TTC549 (cell line): Measurements from ENCODE around the gene FLII.

Experiments
- FAIRE-seq: peaks from 2 replicates; lab custom pipeline; 2012; peaks lifted over from hg19 to GRCh38; lab: Jason Lieb, UNC

Gene FLII

DNA sequence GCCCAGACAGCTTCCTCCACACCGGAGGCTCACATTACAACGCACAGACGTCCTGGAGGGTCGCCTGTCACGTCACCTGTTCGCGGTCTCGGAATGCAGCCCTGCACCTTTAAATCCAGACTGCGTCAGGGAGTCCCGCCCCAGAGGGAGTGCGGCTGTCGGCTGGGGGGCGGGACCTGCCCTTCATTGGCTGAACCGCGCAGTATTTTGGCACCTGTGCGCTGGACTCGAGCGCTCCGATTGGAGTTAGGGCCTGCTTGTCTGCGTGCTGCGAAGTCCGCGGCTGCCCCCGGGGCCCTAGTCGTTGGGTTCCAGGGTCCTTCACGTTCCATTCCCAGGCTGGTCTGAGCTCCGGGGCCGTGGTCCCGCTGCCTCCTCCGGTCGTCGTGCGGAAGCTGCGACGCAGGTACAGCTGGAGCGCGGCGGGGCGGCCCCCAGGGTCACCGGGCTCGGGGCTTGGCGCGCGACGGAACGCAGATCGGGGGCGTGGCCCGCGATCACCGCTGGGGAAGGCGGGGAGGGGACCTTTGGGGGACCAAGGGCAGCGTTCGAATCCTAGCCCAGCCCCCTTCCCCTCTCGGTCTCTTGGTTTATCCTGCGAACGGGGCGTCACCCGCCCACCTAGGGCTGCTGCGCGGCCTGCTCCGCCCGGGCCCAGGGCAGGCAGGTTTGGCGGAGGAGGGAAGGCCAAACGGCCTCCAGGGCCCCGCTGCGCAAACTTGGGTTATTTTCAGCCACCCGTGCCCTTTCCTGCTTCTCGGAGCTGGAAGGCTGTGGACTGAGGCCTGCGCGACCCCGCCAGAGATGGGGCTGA is 2.0 kb upstream of the FLII start, which contains the start of gene MIEF2:
TSS of gene MIEF2 (plus strand) at position 331 of the 814 bp plus-strand sequence. CDS start 2,059 bp downstream, outside the sequence.
- FAIRE-seq: peak; percentile 59

DNA sequence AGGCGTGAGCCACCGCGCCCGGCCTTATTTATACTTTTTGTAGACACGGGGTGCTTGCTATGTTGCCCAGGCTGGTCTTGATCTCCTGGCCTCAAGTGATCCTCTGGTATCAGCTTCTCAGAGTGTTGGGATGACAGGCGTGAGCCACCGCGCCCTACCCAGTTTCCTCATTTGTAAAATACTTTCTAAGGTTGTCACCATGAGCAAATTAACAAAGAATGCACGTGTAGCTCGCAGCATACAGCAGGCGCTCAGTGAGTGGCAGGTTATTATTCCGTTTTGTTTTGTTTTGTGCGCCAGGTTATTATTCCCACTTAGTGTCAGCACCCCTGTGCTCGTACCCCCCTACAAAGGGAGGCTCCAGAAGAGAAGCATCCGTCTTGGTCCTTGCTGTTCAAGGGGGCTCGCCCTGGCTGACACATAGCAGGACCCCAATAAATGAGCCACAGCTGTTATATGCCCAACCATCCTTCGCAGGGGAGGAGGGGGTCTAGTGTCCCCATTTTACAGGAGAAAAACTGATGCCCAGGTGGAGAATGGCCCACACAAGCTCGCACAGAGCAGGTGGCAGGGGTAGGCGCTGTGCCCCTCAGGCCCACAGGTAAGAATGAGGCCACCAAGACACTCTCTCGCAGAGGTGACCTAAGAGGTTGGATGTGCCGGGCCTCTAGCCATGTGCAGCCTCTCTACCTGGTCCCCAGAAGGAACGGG is 1.2 kb upstream of the FLII start:
- no peak for FAIRE-seq

DNA sequence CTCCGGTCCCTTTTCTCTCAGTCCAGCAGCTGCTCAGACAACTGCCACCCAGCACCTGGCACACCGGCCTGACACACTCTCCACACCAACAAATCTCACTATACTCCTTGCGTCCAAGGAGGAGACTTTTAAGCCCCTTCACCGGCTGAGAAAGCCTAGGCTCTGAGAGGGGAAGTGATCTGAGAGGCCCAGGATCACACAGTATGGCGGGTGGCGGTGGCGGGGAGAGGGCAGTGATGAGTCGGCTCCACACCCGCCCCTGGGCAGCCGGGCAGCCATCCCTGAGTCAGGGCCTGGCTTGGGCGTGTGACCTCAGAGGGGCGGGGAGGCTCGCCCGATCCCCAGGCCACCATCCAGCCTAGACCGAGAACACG is 569 bp downstream of the FLII start:
- FAIRE-seq: no peak

DNA sequence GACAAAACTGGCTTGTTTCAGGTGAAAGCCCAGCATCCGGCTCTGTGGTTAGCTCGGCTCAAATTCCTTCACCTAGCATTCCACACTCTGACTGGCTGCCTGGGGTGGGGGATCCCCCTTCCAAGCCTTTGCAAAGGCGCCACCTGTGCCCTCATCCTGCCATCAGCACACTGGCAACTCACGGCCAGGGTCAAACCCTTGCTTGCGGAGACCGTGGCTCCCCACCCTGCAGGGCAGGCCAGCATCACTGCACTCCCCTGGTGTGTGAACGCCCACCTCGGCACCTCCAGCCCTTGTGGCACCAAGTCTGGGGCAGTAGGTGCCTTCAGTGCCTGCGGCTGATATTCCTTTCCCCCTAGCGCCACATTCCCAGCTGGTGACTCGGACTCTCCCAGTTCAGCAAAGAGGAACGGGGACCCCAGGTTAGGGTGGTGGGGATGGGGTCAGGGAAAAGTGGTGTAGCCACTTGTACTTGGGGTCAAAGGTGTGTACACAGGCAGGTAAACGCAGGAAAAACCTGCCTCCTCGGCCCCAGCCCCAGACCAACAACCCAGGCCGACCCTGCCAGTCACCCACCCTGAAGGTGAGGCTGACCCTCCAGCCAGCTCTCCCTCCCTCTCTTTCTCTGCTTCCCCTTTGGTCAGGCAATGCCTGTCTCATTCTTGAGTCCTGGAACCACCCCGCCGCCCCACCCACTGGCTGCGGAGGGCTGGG is 1.1 kb downstream of the FLII start:
- FAIRE-seq: no peak

DNA sequence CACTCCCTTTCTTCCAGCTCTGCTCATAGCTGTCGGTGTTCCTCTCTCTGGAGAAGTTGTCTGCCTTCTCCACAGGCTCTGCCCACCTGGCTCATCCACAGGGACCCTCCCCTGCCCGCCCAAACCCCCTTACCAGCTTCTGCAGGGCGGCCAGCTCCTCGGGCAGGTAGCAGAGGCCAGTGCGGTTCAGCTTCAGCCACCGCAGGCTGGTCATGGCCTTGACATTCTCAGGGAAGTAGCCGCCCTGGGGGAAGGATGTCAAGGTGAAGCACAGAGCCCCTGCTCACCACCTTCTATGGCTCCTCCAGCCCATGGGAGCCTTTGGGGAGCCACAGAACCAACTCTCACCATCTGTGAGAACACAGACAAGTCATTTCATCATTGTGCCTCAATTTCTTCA is 1.8 kb downstream of the FLII start:
- FAIRE-seq: no peak

DNA sequence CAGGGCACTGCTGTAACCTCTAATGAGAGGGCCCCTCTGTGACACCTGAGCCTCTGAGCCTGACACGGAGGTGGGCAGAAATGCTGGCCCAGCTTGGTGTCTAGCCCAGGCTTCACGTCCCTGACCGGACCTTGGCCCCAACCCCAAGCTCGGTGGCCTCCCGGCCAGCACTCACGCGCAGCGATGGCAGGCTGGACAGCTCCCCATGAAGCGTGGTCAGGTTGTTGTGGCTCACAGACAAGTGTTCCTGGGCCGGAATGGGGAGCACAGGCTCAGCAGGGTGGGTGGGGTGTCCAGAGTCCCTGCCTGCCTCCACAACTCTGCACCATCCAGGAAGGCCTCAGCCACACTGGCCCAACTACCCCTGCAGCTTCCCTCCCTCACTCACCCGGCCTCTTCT is 2.2 kb downstream of the FLII start:
- no peak for FAIRE-seq

DNA sequence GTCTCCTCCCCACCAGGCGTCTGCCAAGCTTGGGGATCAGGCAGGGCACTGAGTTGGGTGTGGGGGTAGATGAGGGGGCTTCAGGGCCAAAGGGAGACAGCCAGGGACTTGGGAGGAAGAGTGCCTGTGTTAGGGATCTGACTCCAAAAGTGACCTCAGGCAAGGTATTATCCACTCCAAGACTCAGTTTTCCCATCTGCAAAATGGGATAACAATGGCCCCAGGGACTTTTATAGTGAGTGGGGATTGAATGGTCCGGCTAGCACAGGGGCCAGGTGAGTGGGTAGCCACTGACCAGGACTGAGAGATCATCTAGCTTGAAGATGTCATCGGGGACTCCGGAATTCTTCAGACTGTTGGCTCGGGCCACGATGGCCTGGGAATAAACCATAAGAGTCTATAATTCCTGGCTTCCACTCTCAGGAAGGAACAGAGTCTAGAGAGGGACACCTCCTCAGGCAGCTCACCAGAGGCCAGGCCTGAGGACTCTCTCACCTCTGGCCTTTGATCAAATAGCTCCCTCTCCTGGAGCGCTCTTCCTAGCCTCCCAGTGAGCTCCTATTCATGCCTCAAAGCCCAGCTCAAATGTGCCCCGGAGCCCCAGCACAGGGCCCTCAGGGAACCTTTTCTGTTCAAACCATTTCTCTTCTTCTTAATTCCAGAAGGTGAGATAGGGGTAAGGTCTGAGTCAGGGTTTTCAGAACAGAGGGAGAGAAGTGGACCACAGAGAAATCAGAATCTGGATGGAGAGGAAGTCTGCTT is 3.5 kb downstream of the FLII start:
- no peak for FAIRE-seq

DNA sequence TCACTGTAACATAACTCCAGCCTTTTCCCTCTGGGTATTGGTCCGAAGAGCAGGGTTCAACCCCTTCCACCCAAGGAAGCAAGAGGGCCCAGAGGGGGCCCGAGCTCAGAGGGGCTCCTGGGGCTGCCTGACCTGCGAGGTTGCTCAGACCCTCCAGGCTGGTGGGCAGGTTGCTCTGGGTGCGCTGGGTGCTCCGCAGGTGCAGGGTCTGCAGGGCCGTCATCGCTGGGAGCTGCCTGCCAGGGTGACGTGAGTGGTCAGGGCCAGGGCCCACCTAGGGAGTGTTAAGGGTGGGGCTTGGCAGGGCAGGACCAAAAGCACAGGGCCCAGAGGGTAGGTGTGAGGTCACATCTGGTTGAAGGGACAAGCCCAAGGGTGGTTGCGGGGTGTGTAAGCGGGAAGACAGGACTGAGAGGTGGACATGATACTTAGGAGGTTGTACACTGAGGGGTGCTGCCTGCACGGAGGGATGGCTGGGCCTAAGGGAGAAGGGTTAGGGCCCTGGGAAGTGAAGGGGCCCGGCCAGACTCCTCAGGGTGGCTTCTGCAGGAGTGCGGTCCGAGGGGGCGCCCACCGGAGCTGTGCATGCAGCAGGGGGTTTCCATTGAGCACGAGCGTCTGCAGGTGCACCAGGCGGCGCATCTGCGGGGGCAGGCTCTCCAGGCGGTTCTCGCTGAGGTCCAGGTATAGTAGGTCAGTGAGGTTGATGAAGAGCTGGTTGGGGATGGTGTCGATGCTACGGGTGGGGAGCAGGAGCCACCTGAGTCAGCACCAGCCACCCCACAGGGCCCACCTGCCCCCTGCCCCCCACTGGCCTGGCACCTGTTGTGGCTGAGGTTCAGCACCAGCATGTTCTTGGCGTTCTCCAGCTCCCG is 4.4 kb downstream of the FLII start:
- FAIRE-seq: no peak

DNA sequence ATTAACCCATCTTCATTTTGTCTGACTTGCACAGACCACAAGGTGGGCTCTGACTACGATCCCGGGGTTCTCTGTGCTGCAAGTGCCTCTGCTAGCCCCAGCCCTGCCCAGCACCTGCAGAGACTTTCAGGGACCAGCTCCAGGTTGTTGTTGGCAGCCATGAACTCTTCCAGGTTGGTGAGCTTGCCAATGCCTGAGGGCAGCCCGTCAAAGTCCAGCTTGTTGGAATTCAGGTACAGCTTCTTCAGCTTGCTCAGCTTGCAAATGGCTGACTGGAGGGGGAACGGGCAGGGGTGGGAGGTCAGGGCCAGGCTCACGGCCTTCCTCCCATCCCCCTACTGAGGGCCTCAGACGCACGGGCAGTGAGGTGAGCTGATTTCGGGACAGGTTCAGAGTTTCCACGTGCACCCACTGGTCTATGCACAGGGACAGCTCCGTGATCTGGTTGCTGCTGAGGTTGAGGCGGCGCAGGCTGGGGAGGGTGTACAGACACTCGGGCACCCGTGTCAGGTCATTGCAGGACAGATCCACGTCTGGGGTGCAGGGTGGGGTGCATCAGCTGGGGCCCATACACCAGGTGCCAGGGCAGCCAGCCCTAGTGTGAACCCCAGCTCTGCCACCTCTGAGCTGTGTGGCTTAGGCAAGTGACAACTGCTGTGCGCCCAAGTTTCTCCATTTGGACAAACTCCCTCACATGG is 5.2 kb downstream of the FLII start:
- no peak for FAIRE-seq

DNA sequence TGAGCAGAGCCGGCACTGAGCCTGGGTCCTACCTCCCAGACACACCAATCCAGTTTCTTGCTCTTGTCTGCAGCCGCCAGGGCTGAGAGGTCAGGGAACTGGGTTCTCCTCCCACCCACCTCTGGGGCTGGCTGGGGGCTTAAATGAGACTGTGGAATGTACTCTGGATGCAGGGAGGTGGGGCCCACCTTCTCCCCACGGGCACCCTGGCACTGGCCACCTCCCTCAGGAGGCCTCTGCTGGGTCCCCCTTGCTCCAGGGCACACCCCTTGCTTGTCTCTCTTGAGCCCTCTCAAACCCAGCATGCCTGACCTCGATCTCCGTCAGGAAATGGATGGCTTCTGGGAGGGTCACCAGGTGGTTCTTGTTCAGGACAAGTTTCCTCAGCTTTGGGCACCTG is 6.4 kb downstream of the FLII start:
- no peak for FAIRE-seq

DNA sequence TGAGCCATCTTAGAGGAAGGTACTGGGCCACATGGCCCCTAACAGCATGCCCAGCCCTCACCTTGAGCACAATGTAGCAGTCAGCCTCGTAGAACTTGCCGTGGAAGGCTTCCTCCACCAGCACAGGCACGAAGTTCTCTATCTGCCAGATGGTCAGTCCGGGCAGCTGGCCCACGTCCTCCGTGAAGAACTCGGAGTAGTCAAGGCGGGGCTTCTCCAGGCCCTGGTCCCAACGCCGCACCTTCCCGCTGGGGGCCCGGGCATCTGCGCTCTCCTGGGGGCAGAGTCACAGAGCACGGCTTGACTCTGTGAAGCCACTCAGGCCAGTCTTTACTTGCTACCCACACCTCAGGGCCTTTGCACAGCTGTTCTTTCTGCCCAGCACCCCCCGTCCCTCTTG is 7.3 kb downstream of the FLII start:
- FAIRE-seq: no peak

DNA sequence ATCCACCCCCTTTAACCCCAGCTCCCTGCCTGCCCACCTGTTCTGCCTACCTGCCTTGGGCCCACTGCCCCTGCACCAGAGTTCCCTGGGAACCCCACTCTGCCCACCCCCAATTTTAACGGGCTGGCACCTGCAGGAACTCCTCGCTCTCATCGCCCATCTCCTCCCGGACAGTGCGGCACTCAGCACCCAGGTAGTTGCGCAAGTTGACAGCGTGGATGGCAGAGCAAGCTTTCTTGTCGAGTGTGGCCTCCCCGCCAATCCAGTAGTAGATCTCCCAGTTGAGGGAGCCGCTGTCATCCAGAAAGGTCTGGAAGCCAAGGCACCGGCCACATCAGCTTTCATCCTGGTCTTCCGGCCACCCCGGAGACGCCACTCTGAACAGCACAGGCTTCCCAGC is 7.8 kb downstream of the FLII start:
- no peak for FAIRE-seq

DNA sequence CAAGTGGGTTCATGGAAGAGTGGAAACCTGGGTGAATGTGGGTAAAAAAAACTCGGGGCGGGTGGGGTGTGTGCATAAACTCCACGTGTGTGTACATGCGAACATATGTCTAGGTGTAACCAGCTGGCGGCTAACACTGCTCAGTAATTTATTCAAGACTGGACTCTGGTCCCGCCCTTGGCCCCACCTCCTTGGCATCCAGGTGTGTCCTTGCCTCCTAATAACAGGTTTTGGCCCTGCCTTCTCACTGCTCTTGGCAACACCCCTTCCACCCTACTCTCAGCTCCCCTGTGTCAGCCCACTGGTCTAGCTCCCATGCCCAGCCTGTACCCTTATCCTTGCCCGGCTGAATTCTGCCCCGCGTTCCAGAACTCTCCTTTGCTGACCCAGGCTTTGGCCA is 8.3 kb downstream of the FLII start:
- FAIRE-seq: no peak

DNA sequence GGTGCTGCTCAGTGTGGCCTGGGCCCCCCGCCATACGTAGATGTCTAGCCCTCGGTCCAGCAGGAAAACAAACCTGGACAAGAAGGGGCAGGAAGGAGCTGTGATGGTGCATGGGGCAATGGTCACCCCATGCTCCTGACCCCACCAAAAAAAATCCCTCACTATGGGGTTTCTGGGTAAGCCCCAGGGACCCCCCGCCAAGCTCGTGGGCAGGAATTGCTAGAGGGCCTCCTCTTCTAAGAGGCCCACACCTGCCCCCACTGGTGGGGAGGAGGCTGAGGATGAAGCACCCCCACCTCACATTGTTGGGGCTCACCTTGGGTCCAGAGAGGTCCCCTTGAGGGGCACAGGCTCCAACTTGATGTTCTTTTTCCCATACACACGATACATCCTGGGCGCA is 9.7 kb downstream of the FLII start:
- no peak for FAIRE-seq

DNA sequence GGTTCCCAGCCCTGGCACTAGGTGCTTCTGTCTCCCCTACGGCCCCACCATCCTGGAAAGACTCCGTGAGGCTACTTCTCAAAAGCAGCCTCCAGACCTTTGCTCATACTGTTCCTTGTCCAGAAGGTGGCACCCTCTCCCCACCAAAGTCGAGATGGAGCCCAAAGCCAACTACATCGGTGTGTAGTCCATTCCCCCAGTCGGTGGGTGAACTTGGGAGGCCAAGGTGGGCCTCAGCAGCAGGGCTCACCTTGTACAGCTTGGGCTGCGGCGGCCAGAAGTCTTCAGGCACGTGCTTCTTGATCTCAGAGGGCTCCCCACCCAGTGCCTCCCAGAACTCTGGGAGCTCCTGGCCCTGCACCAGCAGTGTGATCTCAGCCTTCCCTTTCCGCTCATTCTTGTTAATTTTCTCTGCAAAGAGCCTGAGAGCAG is 10.2 kb downstream of the FLII start:
- no peak for FAIRE-seq

DNA sequence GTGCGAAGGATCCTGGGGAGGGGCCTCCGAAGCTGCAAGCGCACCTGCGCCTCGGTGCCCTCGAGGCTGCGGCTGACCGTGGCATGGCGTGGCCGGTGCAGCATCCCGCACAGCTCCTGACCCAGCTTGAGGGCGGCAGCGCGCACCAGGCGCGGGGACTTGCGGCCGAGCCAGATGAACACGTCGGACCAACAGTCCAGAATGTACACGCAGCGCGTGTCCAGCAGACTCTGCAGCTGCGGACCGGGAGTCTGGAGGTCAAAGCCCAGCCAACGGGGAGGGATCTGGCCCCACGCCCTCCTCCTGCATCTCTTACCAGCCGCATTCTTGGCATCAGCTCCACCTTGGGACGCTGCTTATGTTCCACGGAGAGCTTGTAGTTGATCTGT is 10.9 kb downstream of the FLII start:
- no peak for FAIRE-seq

DNA sequence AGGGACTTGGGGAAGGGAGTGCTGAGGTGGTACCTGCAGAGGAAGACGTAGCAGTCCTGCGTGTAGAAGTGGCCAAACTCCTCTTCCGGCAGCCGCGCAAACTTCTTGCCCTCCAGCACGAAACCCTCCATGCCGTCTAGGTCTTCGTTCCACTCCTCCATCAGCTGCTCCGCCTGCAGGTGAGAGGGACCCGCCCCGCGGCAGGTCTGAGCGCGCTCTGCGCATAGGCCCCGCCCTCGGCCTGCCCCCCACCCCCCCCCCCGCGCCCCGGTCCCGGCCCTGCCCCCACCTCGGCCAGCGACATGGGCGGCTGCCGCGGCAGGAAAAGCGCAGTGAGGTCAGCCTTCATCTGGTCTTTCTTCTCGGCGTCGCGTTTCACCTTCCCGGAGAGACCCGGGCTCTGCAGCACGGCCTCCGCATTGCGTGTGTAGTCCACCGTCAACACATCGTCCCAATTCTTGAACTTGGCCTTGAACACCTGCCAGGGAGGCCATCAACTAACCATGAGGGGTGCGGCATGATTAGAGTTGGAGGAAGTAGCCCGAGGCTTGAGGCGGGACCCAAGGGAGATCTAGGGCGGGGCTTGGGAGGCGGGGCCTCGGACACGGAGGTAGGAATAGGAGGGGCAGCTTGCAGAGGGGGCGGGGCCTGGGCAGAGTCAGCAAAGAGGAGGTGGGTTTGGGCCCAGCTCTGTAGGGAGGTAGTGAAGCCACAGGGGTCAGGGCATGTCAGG is 11.5 kb downstream of the FLII start:
- FAIRE-seq: no peak

DNA sequence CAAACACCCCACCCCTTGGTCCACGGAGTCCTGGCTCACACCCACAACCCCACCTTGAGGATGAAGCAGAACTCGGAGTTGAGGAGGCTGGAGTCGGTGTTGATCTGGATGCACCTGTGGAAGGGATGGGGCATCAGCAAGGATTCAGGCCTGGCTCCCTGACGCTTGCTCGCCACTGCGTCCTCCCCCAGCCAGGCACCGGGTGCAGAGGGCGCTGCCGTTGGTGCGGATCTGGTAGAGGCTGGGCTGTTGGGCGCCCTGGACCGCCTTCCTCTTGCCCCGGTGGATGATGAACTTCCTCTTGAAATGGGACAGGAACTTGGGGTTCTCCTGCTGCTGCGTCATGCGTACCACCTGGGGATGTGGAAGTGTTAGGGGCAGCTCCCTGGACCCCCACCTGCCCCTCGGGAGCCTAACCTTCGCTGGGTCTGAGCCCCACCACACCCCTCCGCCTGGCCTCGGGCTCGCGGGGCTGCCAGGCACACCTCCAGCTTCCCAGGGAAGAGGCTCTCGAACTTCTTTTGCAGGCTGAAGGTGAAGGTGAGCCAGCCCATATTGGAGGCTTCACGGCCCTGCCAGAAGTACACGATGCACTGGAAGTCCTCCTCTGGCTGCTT is 12.3 kb downstream of the FLII start:
- no peak for FAIRE-seq

DNA sequence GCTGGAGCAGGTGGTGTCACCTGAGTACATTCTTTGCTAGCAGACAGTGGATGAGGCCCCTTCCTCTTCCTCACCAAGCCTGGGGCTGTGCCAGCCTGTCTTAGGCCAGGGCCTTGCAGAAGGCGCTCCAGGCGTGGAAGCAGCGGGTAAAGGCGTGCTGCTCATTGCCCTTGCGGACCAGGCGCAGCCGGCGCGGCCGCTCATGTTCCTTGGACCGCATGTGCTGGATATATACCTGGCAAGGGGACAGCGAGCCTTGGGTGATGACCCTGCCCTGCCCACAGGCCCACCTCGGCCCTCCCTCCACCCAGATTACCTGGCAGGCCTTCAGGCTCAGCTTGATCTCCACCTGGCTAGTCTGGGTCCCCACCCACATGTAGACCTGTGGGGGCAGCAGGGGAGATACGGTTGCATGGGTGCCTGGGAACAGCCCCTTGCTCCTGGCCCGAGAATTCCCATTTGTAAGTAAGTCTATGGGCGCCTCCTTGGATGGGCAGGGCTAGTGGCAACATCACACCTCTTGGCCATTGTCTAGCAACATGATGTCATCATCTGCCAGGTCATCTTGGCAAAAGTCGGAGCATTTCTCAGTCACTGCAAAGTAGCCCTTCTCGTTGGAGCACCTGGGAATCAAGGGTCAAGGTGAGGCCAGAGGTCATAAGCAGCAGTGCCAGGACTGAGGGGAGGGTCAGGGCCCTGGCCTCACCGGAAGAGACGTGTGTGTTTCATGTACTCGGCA is 13.3 kb downstream of the FLII start:
- no peak for FAIRE-seq
